H7 (cell line): Measurements from ENCODE around the gene TLK1. TPM values are rescaled to one million over a fixed set of nuclear protein-coding genes. Genes with fewer than 3 reads are reported as not detected.
"Not testable (repeated sequence)": the region's sequence is repeated elsewhere in the genome, so short reads cannot be mapped to it uniquely, and the experiment has no call there.

Experiments used
- DNase-seq: peaks from one replicate; pipeline ENCODE4 v3.0.0; 2012
- H3K27me3 ChIP-seq: 2 replicates; pipeline ENCODE4 v1.6.0; 2011; ENCODE audit warnings: mild to moderate bottlenecking, low read length; ENCODE audit not compliant: control insufficient read depth, insufficient read depth
- H3K36me3 ChIP-seq: replicated peaks from 2 replicates; pipeline ENCODE4 v1.5.1; 2011; ENCODE audit warnings: low read length; ENCODE audit not compliant: control insufficient read depth, insufficient read depth
- H3K4me3 ChIP-seq: 2 replicates; pipeline ENCODE4 v1.5.1; 2011; ENCODE audit warnings: low read depth, mild to moderate bottlenecking, control low read depth, low read length, moderate library complexity; ENCODE audit not compliant: insufficient read depth
- total RNA-seq: library from RNA; depleted of rRNA; stranded (reverse); fragments of >200 nt; shearing (Covaris generic); gene quantifications from 2 replicates; pipeline ENCODE4 v1.2.3, GENCODE V29; 2014

TLK1 gene
- total RNA-seq, 1 experiment from 2014 or later, result 14.1 TPM

GRCh38 chr2:171181064-171182049 lies 20.7 kb upstream of the TLK1 start:
- Histone ChIP-seq H3K36me3 (no peaks in the 10 kb centered on the region), H3K27me3 (no peaks in the 10 kb centered on the region), H3K4me3 (no peak overlapping the region)
- DNase-seq, result no peak

- H3K27me3 ChIP-seq, result no peaks in the 10 kb centered on the region
- H3K36me3 ChIP-seq, result no peaks in the 10 kb centered on the region
- H3K4me3 ChIP-seq, result no peak overlapping the region
These were observed 19.7 kb upstream of the TLK1 start for GRCh38 chr2:171180229-171180930.

DNA sequence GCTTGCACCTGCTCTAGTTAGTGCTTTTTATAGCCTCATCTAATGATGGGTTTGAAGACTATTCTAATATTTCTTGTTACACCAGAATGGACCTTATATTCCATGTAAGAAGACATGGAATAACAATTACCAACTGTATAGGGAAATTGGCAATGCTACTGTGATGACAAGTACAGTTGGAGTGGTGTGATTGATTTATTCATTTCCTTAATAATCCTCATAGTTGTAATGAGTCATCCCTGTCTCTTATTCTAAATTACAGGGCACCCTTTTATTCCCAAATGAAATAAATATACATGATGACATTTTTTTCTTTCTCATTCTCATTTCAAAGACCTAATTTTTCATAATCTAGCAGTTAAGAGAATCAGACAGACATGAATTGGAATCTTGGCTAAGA lies 18.3 kb upstream of the TLK1 start:
- Histone ChIP-seq H3K4me3 (no peak overlapping the region), H3K36me3 (no peaks in the 10 kb centered on the region), H3K27me3 (no peaks in the 10 kb centered on the region)
- DNase-seq, result no peak

More at GRCh38 chr2:171180229-171180930, 19.7 kb upstream of the TLK1 start:
- DNase-seq, result no peak

- Histone ChIP-seq H3K36me3 (no peaks in the 10 kb centered on the region), H3K4me3 (no peak overlapping the region), H3K27me3 (no peaks in the 10 kb centered on the region)
- no peak for DNase-seq
These were observed 15.8 kb upstream of the TLK1 start for GRCh38 chr2:171176516-171176915.

- no peak for DNase-seq
- Histone ChIP-seq H3K27me3 (no peaks in the 10 kb centered on the region), H3K4me3 (no peak overlapping the region), H3K36me3 (no peaks in the 10 kb centered on the region)
These were observed 13.4 kb upstream of the TLK1 start for GRCh38 chr2:171174075-171174474.

DNA sequence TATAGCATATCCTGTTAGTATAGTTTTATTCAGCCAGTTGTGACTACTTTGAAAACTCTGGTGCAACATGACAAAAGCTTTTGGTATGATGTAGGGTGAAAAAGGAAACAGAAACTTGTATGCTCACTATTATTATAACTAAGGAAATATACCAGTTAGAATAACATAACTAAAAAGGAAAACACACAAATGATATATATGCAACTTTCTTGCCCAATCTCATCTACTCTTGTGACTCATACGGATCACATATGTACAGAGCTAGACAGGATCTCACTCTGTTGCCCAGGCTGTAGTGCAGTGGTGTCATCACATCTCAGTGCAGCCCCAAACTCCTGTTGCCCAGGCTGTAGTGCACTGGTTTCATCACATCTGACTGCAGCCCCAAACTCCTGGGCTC lies 12.4 kb upstream of the TLK1 start:
- DNase-seq, result no peak
- no peaks in the 10 kb centered on the region for H3K27me3 ChIP-seq
- no peaks in the 10 kb centered on the region for H3K36me3 ChIP-seq
- no peak overlapping the region for H3K4me3 ChIP-seq

- no peak overlapping the region for H3K4me3 ChIP-seq
- DNase-seq, result no peak
- H3K27me3 ChIP-seq, result no peaks in the 10 kb centered on the region
- no peaks in the 10 kb centered on the region for H3K36me3 ChIP-seq
These were observed 11.1 kb upstream of the TLK1 start for GRCh38 chr2:171171808-171172207.

GRCh38 chr2:171169839-171170238 lies 9.1 kb upstream of the TLK1 start:
- Histone ChIP-seq H3K36me3 (no peaks in the 10 kb centered on the region), H3K27me3 (no peaks in the 10 kb centered on the region), H3K4me3 (no peak overlapping the region)
- no peak for DNase-seq

DNA sequence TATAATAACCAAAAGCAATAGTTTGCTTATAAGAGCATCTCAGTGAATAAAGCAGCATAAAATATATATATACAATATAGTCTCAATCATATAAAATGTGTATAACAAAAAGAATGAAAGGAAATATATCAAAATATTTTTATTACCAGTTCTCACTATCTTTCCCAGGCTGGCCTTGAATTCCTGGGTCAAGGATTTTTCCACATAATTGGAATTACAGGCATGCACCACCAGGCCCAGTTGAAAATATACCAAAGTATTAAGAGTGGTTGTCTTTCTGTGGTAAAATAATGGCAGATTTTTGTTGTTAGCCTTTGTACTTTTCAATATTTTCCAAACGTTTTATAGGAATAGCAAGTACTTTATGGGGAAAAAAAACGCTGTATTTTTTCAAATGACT lies 8.6 kb upstream of the TLK1 start:
- Histone ChIP-seq H3K4me3 (no peak overlapping the region), H3K27me3 (no peaks in the 10 kb centered on the region), H3K36me3 (no peaks in the 10 kb centered on the region)
- no peak for DNase-seq

DNA sequence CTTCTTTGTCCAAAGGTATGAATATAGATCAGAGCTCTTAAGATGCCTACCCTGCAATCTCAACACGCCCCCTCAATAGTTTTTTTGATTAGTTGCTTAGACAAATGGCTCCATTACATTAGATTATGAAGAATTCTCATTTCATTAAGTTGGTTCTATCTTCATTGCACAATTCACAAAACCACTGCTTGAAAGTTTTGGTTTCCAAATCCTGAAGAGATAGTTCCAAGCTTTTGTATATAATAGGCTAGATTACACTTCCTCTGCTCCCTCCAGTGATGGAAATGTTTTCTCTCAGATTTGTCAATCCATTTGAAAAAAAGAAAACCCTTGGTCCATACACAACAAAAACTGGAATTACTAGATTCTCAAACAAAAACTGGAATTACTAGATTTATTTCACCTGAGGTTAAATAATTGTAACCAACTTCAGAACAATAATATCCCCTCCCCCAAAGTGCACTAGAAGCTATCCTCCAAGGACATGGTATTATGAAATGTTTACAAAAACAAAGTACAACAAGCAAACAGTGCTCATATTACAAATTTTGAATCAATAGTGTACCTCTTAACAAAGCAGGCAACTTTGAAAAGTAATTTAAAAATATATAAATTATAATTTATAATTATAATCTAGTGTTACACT lies 6.8 kb upstream of the TLK1 start:
- H3K36me3 ChIP-seq, result no peaks in the 10 kb centered on the region
- H3K4me3 ChIP-seq, result no peak overlapping the region
- no peak for DNase-seq
- H3K27me3 ChIP-seq, result no peaks in the 10 kb centered on the region

DNA sequence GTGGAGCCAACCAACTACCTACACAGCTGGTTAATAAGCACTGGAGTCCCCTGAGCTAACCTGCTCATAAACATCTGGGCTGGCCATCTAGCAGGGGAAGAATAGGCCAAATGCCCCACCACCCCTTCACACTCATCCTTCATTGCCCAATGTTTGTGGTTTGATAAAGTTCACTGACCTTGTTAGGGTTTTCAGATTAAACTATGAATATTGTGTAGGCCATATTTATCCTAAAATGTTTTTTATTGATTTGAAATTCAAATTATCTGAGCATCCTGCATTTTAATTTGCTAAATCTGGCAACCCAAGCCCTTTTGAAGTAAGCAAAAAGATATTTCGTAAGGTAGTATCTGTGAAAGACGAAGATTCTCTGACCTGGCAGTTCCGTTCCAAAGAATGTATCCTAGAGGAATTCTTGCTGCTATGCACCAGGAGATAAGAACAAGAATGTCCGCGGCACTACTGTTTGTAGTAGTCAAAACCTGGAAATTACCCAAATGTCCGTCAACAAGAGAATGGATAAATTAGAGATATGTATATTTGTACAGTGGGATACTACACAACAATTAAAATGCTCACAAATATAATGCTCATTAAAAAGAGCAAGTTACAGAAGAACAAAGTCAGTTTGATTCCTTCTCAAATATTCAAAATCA lies 5.8 kb upstream of the TLK1 start:
- Histone ChIP-seq H3K27me3 (no peaks in the 10 kb centered on the region), H3K4me3 (no peak overlapping the region)
- no peak for DNase-seq

DNA sequence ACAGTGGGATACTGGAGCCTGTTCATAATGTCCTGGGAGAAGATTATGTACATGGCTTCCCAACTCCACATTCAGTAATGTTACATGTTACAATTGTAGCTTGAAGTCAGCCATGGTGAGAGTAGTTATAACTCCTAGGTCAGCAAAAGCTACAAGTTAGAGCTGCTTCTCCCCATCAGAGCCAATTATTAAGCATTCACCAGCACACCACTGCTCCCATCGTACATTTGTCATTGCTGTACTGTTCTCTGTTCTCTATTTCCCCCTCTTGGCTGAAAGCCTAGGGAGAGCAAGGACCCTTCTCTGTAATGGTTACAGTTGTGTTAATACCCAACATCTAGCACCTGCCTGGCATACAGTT lies 5.3 kb upstream of the TLK1 start:
- Histone ChIP-seq H3K4me3 (no peak overlapping the region), H3K36me3 (no peaks in the 10 kb centered on the region), H3K27me3 (no peaks in the 10 kb centered on the region)
- no peak for DNase-seq

More for the DNA sequence above, 5.8 kb upstream of the TLK1 start:
- H3K36me3 ChIP-seq, result no peaks in the 10 kb centered on the region

- Histone ChIP-seq H3K4me3 (no peak overlapping the region), H3K36me3 (no peaks in the 10 kb centered on the region), H3K27me3 (no peaks in the 10 kb centered on the region)
- no peak for DNase-seq
These were observed 2.6 kb upstream of the TLK1 start for GRCh38 chr2:171163261-171163660.

DNA sequence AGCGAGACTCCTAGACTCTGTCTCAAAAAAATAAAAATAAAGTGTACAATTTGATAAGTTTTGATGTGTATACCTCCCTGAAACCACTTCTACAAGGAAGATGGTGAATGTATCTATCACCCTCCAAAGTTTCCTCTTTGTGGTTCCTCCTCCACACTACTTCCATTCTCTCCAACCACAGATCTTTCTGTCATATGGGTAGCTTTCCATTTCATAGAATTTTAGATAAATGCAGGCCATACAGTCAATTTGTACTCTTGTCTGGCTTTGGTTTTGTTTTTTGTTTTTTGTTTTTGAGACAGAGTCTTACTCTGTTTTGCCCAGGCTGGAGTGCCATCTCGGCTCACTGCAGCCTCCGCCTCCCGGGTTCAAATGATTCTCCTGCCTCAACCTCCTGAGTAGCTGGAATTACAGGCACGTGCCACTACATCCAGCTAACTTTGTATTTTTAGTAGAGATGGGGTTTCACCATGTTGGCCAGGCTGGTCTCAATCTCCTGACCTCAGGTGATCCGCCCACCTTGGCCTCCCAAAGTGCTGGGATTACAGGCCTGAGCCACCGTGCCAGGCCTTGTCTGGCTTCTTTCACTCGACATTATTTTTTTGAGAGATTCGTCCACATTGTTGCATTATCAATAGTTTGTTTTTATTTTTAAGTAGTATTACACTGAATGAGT lies 2.0 kb upstream of the TLK1 start:
- H3K36me3 ChIP-seq, H3K4me3 ChIP-seq, H3K27me3 ChIP-seq, DNase-seq: not testable (repeated sequence)
